Uterine smooth muscle cell (primary cell): ENCODE results near the gene PPBP. TPM values are rescaled to one million over a fixed set of nuclear protein-coding genes. Genes with fewer than 3 reads are reported as not detected.

ENCODE experiments used
- total RNA-seq: library from RNA; depleted of rRNA; stranded (reverse); fragments of >200 nt; gene quantifications from 2 replicates; pipeline ENCODE4 v1.2.3, GENCODE V29; 2014

PPBP gene, protein sequence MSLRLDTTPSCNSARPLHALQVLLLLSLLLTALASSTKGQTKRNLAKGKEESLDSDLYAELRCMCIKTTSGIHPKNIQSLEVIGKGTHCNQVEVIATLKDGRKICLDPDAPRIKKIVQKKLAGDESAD
- not detected in 2 replicates for total RNA-seq

GRCh38 chr4:73988061-73988460 is at the start of gene PPBP:
TSS of gene PPBP (minus strand) at chr4:73988190. CDS start at chr4:73988103, 87 bp downstream.

DNA sequence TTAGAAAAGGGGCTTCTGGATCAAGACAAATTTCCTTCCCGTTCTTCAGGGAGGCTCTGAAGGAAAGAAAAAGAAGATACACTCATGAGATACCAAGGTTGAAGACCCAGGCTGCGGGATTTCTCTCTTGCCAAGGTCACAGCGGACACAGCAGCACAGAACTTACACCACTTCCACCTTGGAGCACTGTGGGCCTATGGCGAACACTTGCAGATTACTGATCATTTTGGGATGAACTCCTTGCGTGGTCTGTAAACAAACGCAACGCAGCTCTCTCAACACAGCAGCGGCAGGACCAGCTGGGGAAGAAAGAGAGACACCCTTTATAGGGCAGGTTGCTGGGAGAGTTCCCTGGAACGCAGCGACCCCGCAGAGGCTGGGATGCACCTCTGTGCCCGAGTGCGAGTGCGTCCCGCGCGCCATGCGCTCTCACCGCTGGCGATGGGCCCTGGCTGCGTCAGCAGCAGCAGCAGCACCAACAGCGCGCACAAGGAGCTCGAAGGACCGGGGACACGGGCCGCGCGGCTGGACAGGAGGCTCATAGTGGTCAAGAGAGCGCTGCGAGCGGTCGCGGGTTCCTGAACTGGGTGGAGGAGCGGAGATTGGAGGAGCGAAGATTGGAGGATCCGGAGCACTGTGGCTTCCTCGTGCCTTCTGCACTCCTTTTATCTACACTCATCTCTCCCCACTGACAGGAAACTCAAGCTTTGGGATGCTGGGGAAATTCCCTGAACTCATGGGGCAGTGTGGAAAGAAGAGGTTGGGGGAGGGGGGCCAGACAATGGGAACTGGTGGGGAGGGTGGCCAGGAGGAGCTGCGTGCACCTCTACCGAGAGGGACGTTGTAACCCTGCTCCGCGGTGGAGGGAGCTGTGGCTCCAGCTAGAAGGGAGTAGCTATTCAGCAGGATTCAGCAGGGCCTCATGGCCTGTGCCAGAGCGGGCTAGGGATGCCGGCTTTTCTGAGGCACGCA is 10.3 kb upstream of the PPBP start, which contains the start of gene CXCL5:
Gene CXCL5, minus strand, starts transcription at position 638 of the 972 bp plus-strand sequence. Its CDS starts 96 bp downstream, at position 542.

Other genes starting within 250 kb of the PPBP start
- gene CXCL8, start 247.6 kb downstream of the PPBP start, total RNA-seq = 1.5 and 6.3 TPM in 2 replicates
- 0.77 and 1.1 TPM in 2 replicates for gene CXCL6, start 151.5 kb downstream of the PPBP start, total RNA-seq
- 0.33 and 0.87 TPM in 2 replicates for gene PF4V1, start 134.9 kb downstream of the PPBP start, total RNA-seq
- 2.9 and 3.9 TPM in 2 replicates for gene CXCL1, start 118.8 kb downstream of the PPBP start, total RNA-seq
- gene PF4, start 6.2 kb downstream of the PPBP start, total RNA-seq = not detected in 2 replicates
- gene CXCL5, start 10.5 kb upstream of the PPBP start, total RNA-seq = 0.25 and 0.44 TPM in 2 replicates
- gene CXCL3, start 50.5 kb upstream of the PPBP start, total RNA-seq = 2.1 and 3.3 TPM in 2 replicates
- 2.7 and 3.6 TPM in 2 replicates for gene CXCL2, start 111.0 kb upstream of the PPBP start, total RNA-seq
- gene MTHFD2L, start 169.9 kb upstream of the PPBP start, total RNA-seq = 16.2 and 19.9 TPM in 2 replicates